Activated T-cell treated with anti-CD3 and anti-CD28 coated beads, Interleukin-2, amount 50 U/mL, for 1 hour (primary cell): ENCODE results near the gene PTPA.
"Not testable (repeated sequence)": the region's sequence is repeated elsewhere in the genome, so short reads cannot be mapped to it uniquely, and the experiment has no call there.

Source experiments
- DNase-seq: peaks from one replicate; pipeline ENCODE4 v3.0.0-alpha.2; 2020

The PTPA gene

GRCh38 chr9:129161534-129161837 is 50.3 kb downstream of the PTPA start:
- no peak for DNase-seq

GRCh38 chr9:129162497-129163197 is 51.4 kb downstream of the PTPA start:
- no peak for DNase-seq

- not testable (repeated sequence) for DNase-seq
Observed at GRCh38 chr9:129163198-129163670, 52.0 kb downstream of the PTPA start.

GRCh38 chr9:129163753-129164152 is 52.5 kb downstream of the PTPA start:
- no peak for DNase-seq

- no peak for DNase-seq
Observed at GRCh38 chr9:129164246-129164930, 53.2 kb downstream of the PTPA start.

- DNase-seq, result no peak
Observed at GRCh38 chr9:129165198-129165597, 54.0 kb downstream of the PTPA start.

- no peak for DNase-seq
Observed at GRCh38 chr9:129166623-129167557, 55.7 kb downstream of the PTPA start.

GRCh38 chr9:129170229-129170628 is 59.0 kb downstream of the PTPA start:
- no peak for DNase-seq

GRCh38 chr9:129171993-129172751 is 61.0 kb downstream of the PTPA start:
- no peak for DNase-seq

GRCh38 chr9:129172816-129173215 is 61.6 kb downstream of the PTPA start:
- no peak for DNase-seq

- no peak for DNase-seq
Observed at GRCh38 chr9:129173296-129174101, 62.3 kb downstream of the PTPA start.

- DNase-seq, result peak; percentile 88
Observed at GRCh38 chr9:129174102-129174723, 63.0 kb downstream of the PTPA start.

GRCh38 chr9:129174724-129175514 is 63.7 kb downstream of the PTPA start:
- peak; percentile 48 for DNase-seq

- no peak for DNase-seq
Observed at GRCh38 chr9:129175515-129175824, 64.3 kb downstream of the PTPA start.

- DNase-seq, result peak; percentile 61
Observed at GRCh38 chr9:129175825-129176633, 64.8 kb downstream of the PTPA start.

- peak; percentile 45 for DNase-seq
Observed at GRCh38 chr9:129176701-129177442, 65.7 kb downstream of the PTPA start.

GRCh38 chr9:129177443-129177790 is 66.2 kb downstream of the PTPA start:
- DNase-seq, result no peak

- DNase-seq, result peak; percentile 96
Observed at GRCh38 chr9:129177791-129178567, 66.8 kb downstream of the PTPA start, which contains the start of gene IER5L. Gene IER5L (minus strand): TSS chr9:129178261. CDS start chr9:129178052, 209 bp downstream.
